Activated CD4-positive, alpha-beta T cell treated with anti-CD3 and anti-CD28 coated beads, Interleukin-2, amount 10 ng/mL, durations not matched to agents 24 days and 14 days (primary cell): ENCODE data around the gene RPL7A. TPM values are rescaled to one million over a fixed set of nuclear protein-coding genes. Genes with fewer than 3 reads are reported as not detected.

Experiments
- total RNA-seq: library from RNA; stranded (reverse); gene quantifications from 2 replicates; pipeline ENCODE4 v1.2.3, GENCODE V29; 2022

Gene RPL7A
- total RNA-seq, 1 donor from 2014 or later: 2,658 TPM

Other genes starting within 250 kb of the RPL7A start
- gene RALGDS, start 227.0 kb upstream of the RPL7A start, total RNA-seq: 93.0 and 96.7 TPM in 2 replicates
- gene GBGT1, start 184.3 kb upstream of the RPL7A start, total RNA-seq: 6.8 and 8.2 TPM in 2 replicates
- gene OBP2B, start 139.0 kb upstream of the RPL7A start, total RNA-seq: not detected in 2 replicates
- gene ABO, start 73.0 kb upstream of the RPL7A start, total RNA-seq: 0.36 and 0.58 TPM in 2 replicates
- 27.4 and 28.8 TPM in 2 replicates for gene SURF6, start 12.0 kb upstream of the RPL7A start, total RNA-seq
- 39.5 and 45.0 TPM in 2 replicates for gene MED22, start 87 bp upstream of the RPL7A start, total RNA-seq
- 29.8 and 33.2 TPM in 2 replicates for gene SURF1, start 8.3 kb downstream of the RPL7A start, total RNA-seq
- gene SURF2, start 8.3 kb downstream of the RPL7A start, total RNA-seq: 28.5 and 29.3 TPM in 2 replicates
- gene SURF4, start 27.8 kb downstream of the RPL7A start, total RNA-seq: 235 and 240 TPM in 2 replicates
- gene STKLD1, start 28.1 kb downstream of the RPL7A start, total RNA-seq: 0.16 and 0.33 TPM in 2 replicates
- 39.9 and 42.3 TPM in 2 replicates for gene REXO4, start 69.8 kb downstream of the RPL7A start, total RNA-seq
- gene ADAMTS13, start 74.1 kb downstream of the RPL7A start, total RNA-seq: 1.3 and 1.5 TPM in 2 replicates
- gene CACFD1, start 111.8 kb downstream of the RPL7A start, total RNA-seq: 0.40 and 0.70 TPM in 2 replicates
- gene SLC2A6, start 130.9 kb downstream of the RPL7A start, total RNA-seq: 3.2 and 4.0 TPM in 2 replicates
- gene MYMK, start 176.7 kb downstream of the RPL7A start, total RNA-seq: not detected in 2 replicates
- not detected in 2 replicates for gene ADAMTSL2, start 186.5 kb downstream of the RPL7A start, total RNA-seq